22Rv1 (cell line): ENCODE measurements around the gene IL9R.
"Not testable (repeated sequence)": the region's sequence is repeated elsewhere in the genome, so short reads cannot be mapped to it uniquely, and the experiment has no call there.

Experiments used
- ZFX ChIP-seq: fragments of 450-650 bp; IDR thresholded peaks from 2 replicates; pipeline ENCODE4 v1.6.1; 2017; ENCODE audit warnings: antibody characterized with exemption, borderline replicate concordance
- TF ChIP-seq, protein P1 (sequence below): fragments of 450-650 bp; IDR thresholded peaks from 2 replicates; pipeline ENCODE4 v1.5.1; 2017; ENCODE audit warnings: mild to moderate bottlenecking

GRCh38 chrX:156008379-156008778 lies 10.9 kb downstream of the IL9R start:
- TF ChIP-seq, protein P1, sequence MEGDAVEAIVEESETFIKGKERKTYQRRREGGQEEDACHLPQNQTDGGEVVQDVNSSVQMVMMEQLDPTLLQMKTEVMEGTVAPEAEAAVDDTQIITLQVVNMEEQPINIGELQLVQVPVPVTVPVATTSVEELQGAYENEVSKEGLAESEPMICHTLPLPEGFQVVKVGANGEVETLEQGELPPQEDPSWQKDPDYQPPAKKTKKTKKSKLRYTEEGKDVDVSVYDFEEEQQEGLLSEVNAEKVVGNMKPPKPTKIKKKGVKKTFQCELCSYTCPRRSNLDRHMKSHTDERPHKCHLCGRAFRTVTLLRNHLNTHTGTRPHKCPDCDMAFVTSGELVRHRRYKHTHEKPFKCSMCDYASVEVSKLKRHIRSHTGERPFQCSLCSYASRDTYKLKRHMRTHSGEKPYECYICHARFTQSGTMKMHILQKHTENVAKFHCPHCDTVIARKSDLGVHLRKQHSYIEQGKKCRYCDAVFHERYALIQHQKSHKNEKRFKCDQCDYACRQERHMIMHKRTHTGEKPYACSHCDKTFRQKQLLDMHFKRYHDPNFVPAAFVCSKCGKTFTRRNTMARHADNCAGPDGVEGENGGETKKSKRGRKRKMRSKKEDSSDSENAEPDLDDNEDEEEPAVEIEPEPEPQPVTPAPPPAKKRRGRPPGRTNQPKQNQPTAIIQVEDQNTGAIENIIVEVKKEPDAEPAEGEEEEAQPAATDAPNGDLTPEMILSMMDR: not testable (repeated sequence)
- not testable (repeated sequence) for TF ChIP-seq ZFX
